Gastrocnemius medialis (tissue), 4 donors: ENCODE data around the gene LCORL. TPM values are rescaled to one million over a fixed set of nuclear protein-coding genes. Genes with fewer than 3 reads are reported as not detected.

Experiments
- ATAC-seq, 2 donors: fragments of 150-250 bp; one replicate each; pipeline ENCODE4 v1.9.1; 2016
- DNase-seq, 2 donors: peaks; one replicate each; pipeline ENCODE4 v3.0.0-alpha.2; 2019
- H3K27ac ChIP-seq, 4 donors: fragments of 200-600 bp; sonication (generic); 1 replicate in 1 of 4; 2 replicates in 3 of 4; pipeline ENCODE4 v1.5.1; 2016 to 2018; ENCODE audit warnings: mild to moderate bottlenecking in 2 of 4, moderate library complexity in 1 of 4
- H3K27me3 ChIP-seq, 3 donors: fragments of 200-600 bp; sonication (generic) in 2 of 3; 1 replicate in 1 of 3; 2 replicates in 2 of 3; pipeline versions ENCODE4 v1.5.1 to v1.6.0; 2016 to 2019; ENCODE audit warnings: mild to moderate bottlenecking in 1 of 3, moderate library complexity in 1 of 3
- H3K36me3 ChIP-seq, 2 donors: fragments of 200-600 bp; sonication (generic) in 1 of 2; one replicate each; pipeline ENCODE4 v1.5.1; 2017 to 2018
- H3K4me1 ChIP-seq, 2 donors: fragments of 200-600 bp; sonication (generic) in 1 of 2; one replicate each; pipeline ENCODE4 v1.5.1; 2016 to 2017; ENCODE audit warnings: mild to moderate bottlenecking in 2 of 2
- H3K4me3 ChIP-seq, 4 donors: fragments of 200-600 bp; sonication (generic) in 3 of 4; 1 replicate in 1 of 4; 2 replicates in 3 of 4; pipeline ENCODE4 v1.5.1; 2016 to 2019; ENCODE audit warnings: mild to moderate bottlenecking in 2 of 4
- H3K9me3 ChIP-seq, 3 donors: fragments of 200-600 bp; sonication (generic) in 2 of 3; 1 replicate in 1 of 3; 2 replicates in 2 of 3; pipeline ENCODE4 v1.5.1; 2016 to 2019
- POLR2A ChIP-seq, 2 donors: fragments of 450-650 bp; IDR thresholded peaks; one replicate each; pipeline ENCODE4 v1.6.1; 2017; ENCODE audit warnings: antibody characterized with exemption in 2 of 2, mild to moderate bottlenecking in 2 of 2, moderate library complexity in 2 of 2
- in situ Hi-C, 4 donors: fragments of 200-750 bp; cut with MboI; loops; one replicate each; pipeline versions ENCODE4 v1.15.0 to v1.8.0; 2017; ENCODE audit warnings: low sequenced_read_pairs in 4 of 4
- intact Hi-C: fragments of 100-400 bp; cut with DNase I; formaldehyde crosslinking; loops from one replicate; pipeline ENCODE4 v1.15.1; 2023; ENCODE audit warnings: low total_unique reads
- total RNA-seq, 4 donors: library from RNA; depleted of rRNA; stranded (reverse); fragments of >200 nt; gene quantifications; one replicate each; pipeline versions ENCODE4 v1.1.0 to v1.2.3, GENCODE V29; 2016
- TF ChIP-seq, protein P1 (sequence below), 5 experiments: fragments of 450-650 bp in 3 of 5; fragments of 200-600 bp in 2 of 5; sonication (generic) in 2 of 5; IDR thresholded peaks in 4 of 5; conservative IDR thresholded peaks in 1 of 5; 1 replicate in 4 of 5; 2 replicates in 1 of 5; pipeline ENCODE4 v1.5.1; 2016 to 2019; ENCODE audit warnings: antibody characterized with exemption in 5 of 5, mild to moderate bottlenecking in 3 of 5, moderate library complexity in 3 of 5

The LCORL gene
- total RNA-seq, 4 donors from 2014 or later, result 12.8 to 34.7 (median 26.1) TPM

GRCh38 chr4:17884063-17884462, 137.5 kb downstream of the LCORL start:
- intact Hi-C loops, result no loop called here
- Histone ChIP-seq H3K4me1 (no peaks in the 10 kb centered on the region), H3K27me3 (no peaks in the 10 kb centered on the region), H3K27ac (no peak overlapping the region), H3K36me3 (no peaks in the 10 kb centered on the region), H3K4me3 (no peak overlapping the region), H3K9me3 (no peaks in the 10 kb centered on the region)
- TF ChIP-seq POLR2A (IDR thresholded peaks at IDR 0.05), result no peak
- TF ChIP-seq, protein P1, sequence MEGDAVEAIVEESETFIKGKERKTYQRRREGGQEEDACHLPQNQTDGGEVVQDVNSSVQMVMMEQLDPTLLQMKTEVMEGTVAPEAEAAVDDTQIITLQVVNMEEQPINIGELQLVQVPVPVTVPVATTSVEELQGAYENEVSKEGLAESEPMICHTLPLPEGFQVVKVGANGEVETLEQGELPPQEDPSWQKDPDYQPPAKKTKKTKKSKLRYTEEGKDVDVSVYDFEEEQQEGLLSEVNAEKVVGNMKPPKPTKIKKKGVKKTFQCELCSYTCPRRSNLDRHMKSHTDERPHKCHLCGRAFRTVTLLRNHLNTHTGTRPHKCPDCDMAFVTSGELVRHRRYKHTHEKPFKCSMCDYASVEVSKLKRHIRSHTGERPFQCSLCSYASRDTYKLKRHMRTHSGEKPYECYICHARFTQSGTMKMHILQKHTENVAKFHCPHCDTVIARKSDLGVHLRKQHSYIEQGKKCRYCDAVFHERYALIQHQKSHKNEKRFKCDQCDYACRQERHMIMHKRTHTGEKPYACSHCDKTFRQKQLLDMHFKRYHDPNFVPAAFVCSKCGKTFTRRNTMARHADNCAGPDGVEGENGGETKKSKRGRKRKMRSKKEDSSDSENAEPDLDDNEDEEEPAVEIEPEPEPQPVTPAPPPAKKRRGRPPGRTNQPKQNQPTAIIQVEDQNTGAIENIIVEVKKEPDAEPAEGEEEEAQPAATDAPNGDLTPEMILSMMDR (IDR thresholded peaks at IDR 0.05 in 4 of 5, conservative IDR thresholded peaks at IDR 0.05 in 1 of 5), result no peak
- DNase-seq (no peak), ATAC-seq (no peak)
- in situ Hi-C loops, result no loop called here

- TF ChIP-seq, protein P1 (IDR thresholded peaks at IDR 0.05 in 4 of 5, conservative IDR thresholded peaks at IDR 0.05 in 1 of 5), result no peak
- no peak for TF ChIP-seq POLR2A (IDR thresholded peaks at IDR 0.05)
- intact Hi-C loops, result no loop called here
- ATAC-seq, result no peak
Observed at GRCh38 chr4:17877661-17878060, 143.9 kb downstream of the LCORL start.

GRCh38 chr4:17876943-17877342, 144.6 kb downstream of the LCORL start:
- H3K4me3 ChIP-seq, result no peak overlapping the region
- in situ Hi-C loops (no loop called here), intact Hi-C loops (no loop called here)
- H3K27me3 ChIP-seq, result no peaks in the 10 kb centered on the region
- no peak overlapping the region for H3K27ac ChIP-seq
- no peaks in the 10 kb centered on the region for H3K9me3 ChIP-seq
- ATAC-seq (no peak), DNase-seq (no peak)
- H3K4me1 ChIP-seq, result peaks cover 0 to 2% of the 10 kb centered on the region in 2 donors
- TF ChIP-seq POLR2A (IDR thresholded peaks at IDR 0.05), result no peak
- TF ChIP-seq, protein P1 (IDR thresholded peaks at IDR 0.05 in 4 of 5, conservative IDR thresholded peaks at IDR 0.05 in 1 of 5), result no peak
- no peaks in the 10 kb centered on the region for H3K36me3 ChIP-seq

More at GRCh38 chr4:17877661-17878060, 143.9 kb downstream of the LCORL start:
- no peak overlapping the region for H3K27ac ChIP-seq
- in situ Hi-C loops, result no loop called here
- H3K27me3 ChIP-seq, result no peaks in the 10 kb centered on the region
- DNase-seq, result no peak
- no peaks in the 10 kb centered on the region for H3K9me3 ChIP-seq
- H3K4me1 ChIP-seq, result peaks cover 0 to 2% of the 10 kb centered on the region in 2 donors
- H3K36me3 ChIP-seq, result no peaks in the 10 kb centered on the region
- no peak overlapping the region for H3K4me3 ChIP-seq

DNA sequence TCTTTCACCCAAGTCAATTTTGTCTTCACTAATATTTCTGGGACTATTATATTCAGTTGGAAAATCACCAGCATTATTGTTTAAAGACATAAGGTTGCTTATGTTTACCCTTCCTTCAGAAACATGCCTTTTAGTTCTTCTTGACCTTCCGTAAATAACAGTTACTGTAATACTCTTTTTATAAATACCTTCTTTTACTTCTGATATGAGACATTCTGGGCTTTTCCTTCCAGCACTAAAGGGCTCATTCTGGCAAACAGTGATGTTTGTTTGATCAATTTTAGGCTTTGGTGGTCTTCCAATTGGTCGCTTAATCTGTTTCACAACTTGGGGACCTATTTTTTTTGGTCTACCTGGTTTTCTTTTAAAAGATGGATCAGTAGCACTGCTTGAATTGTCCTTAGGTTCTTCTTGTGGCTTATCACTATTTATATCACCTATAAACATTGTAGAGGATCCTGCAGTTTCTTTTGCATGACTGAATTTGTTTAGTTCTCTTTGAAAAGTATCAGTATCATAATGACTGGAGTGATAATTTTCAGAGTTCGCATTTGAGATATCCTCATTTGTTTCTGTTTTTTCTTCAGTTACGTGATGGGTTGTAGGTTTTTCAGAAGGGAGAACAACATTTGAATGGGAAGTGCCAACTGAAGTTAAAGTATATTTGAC, 146.0 kb downstream of the LCORL start:
- no peak for ATAC-seq
- peaks cover 0 to 2% of the 10 kb centered on the region in 2 donors for H3K4me1 ChIP-seq
- TF ChIP-seq, protein P1 (IDR thresholded peaks at IDR 0.05 in 4 of 5, conservative IDR thresholded peaks at IDR 0.05 in 1 of 5), result no peak
- TF ChIP-seq POLR2A (IDR thresholded peaks at IDR 0.05), result no peak
- H3K4me3 ChIP-seq, result no peak overlapping the region
- H3K36me3 ChIP-seq, result no peaks in the 10 kb centered on the region
- intact Hi-C loops (no loop called here), in situ Hi-C loops (no loop called here)
- no peak overlapping the region for H3K27ac ChIP-seq
- no peaks in the 10 kb centered on the region for H3K9me3 ChIP-seq
- no peak for DNase-seq
- no peaks in the 10 kb centered on the region for H3K27me3 ChIP-seq

DNA sequence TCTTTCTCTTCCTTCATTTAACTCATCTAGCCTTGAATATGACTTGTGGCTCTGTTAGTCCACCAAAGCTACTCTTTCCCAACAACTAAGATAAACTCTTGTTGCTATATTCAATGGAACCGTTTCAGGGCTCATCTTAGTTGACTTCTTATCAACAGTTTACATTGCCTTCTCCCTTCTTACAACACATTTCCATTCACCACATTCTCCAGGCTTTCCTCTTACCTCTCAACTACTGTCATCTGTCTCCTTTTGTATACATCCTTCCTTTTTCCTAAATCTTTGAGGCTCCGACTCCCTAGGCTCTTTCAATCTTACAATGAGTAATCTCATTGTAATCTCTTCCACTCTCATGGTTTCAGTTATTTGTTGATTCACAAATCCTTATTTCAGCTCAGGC, 152.2 kb downstream of the LCORL start:
- H3K36me3 ChIP-seq, result no peaks in the 10 kb centered on the region
- TF ChIP-seq, protein P1 (IDR thresholded peaks at IDR 0.05 in 4 of 5, conservative IDR thresholded peaks at IDR 0.05 in 1 of 5), result no peak
- no peak for TF ChIP-seq POLR2A (IDR thresholded peaks at IDR 0.05)
- H3K27me3 ChIP-seq, result no peaks in the 10 kb centered on the region
- intact Hi-C loops (no loop called here), in situ Hi-C loops (no loop called here)
- no peaks in the 10 kb centered on the region for H3K9me3 ChIP-seq
- ATAC-seq (no peak), DNase-seq (no peak)
- H3K27ac ChIP-seq, result no peak overlapping the region
- no peaks in the 10 kb centered on the region for H3K4me1 ChIP-seq
- H3K4me3 ChIP-seq, result no peak overlapping the region
